Neural progenitor cell (in vitro differentiated cells): ENCODE measurements around the gene USP17L28.
"Not testable (repeated sequence)": the region's sequence is repeated elsewhere in the genome, so short reads cannot be mapped to it uniquely, and the experiment has no call there.

Source experiments
- CTCF ChIP-seq: fragments of 200-600 bp; sonication (generic); IDR thresholded peaks from 2 replicates; pipeline ENCODE4 v1.5.1; 2017; ENCODE audit warnings: antibody characterized with exemption, mild to moderate bottlenecking
- EZH2 ChIP-seq: fragments of 200-600 bp; sonication (generic); IDR thresholded peaks from 2 replicates; pipeline ENCODE4 v1.6.1; 2017; ENCODE audit warnings: antibody characterized with exemption, mild to moderate bottlenecking, moderate library complexity

- not testable (repeated sequence) for TF ChIP-seq EZH2, CTCF
Measured at GRCh38 chr4:9353338-9353737, 4.6 kb downstream of the USP17L28 start, which contains the start of gene USP17L29.
